Measurements from ENCODE around the gene QRSL1. TPM values are rescaled to one million over a fixed set of nuclear protein-coding genes. Genes with fewer than 3 reads are reported as not detected.

QRSL1 gene
- total and polyA plus RNA-seq, 10 of the 15 experiments (the other 5 are each of a cell fraction or from before 2014, with no cell fraction given), result 11.9 to 23.5 (median 15.5) TPM

GRCh38 chr6:106629103-106629858 lies at the start of gene QRSL1, which contains the start of gene RTN4IP1 (continued):
- no peak for TF ChIP-seq MTA3 (IDR thresholded peaks at IDR 0.05; ENCODE audit: borderline replicate concordance, low read length)
- TF ChIP-seq RB1 (IDR thresholded peaks at IDR 0.05; ENCODE audit: borderline replicate concordance), result peak; percentile 73; the same call in 1 of the 2 replicates
- TF ChIP-seq BACH1 (IDR thresholded peaks at IDR 0.05; ENCODE audit: borderline replicate concordance), result 0 out of 2 replicates have a peak, but pooled peaks have one; percentile 14
- TF ChIP-seq MTA2 (IDR thresholded peaks at IDR 0.05; ENCODE audit: low read depth), result peak; percentile 24; the same call in 1 of the 2 replicates
- 0 out of 4 replicates have a peak, but pooled peaks of 1 of the 2 experiments have one; percentile 6 for TF ChIP-seq EP300 (IDR thresholded peaks at IDR 0.05; ENCODE audit: borderline replicate concordance in 1 of 2, control insufficient read depth in 1 of 2, low read depth in 2 of 2, low read length in 2 of 2)
- TF ChIP-seq FOXM1 (IDR thresholded peaks at IDR 0.05; ENCODE audit: low read depth, low read length), result no peak
- no peak for TF ChIP-seq SREBF1 (IDR thresholded peaks at IDR 0.05; ENCODE audit: low read length)
- peak; percentile 18; the same call in 1 of the 2 replicates for TF ChIP-seq ATF7 (IDR thresholded peaks at IDR 0.05; ENCODE audit: low read depth)
- TF ChIP-seq GATAD2B (conservative IDR thresholded peaks at IDR 0.05; ENCODE audit: low read depth), result 0 out of 2 replicates have a peak, but pooled peaks have one; percentile 50
- TF ChIP-seq ZBTB40 (IDR thresholded peaks at IDR 0.05; ENCODE audit: borderline replicate concordance), result peak; percentile 18; the same call in 1 of the 2 replicates
- TF ChIP-seq, protein P1, sequence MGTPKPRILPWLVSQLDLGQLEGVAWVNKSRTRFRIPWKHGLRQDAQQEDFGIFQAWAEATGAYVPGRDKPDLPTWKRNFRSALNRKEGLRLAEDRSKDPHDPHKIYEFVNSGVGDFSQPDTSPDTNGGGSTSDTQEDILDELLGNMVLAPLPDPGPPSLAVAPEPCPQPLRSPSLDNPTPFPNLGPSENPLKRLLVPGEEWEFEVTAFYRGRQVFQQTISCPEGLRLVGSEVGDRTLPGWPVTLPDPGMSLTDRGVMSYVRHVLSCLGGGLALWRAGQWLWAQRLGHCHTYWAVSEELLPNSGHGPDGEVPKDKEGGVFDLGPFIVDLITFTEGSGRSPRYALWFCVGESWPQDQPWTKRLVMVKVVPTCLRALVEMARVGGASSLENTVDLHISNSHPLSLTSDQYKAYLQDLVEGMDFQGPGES (IDR thresholded peaks at IDR 0.05), result peak; percentile 73; the same call in 1 of the 2 replicates
- TF ChIP-seq PML (IDR thresholded peaks at IDR 0.05; ENCODE audit: low read length), result peak; percentile 81; the same call in 1 of the 2 replicates
- TF ChIP-seq SIX5 (IDR thresholded peaks at IDR 0.05; ENCODE audit: low read depth, low read length, severe bottlenecking), result peak; percentile 60
- TF ChIP-seq SP1 (IDR thresholded peaks at IDR 0.05; ENCODE audit: low read depth, low read length), result peak; percentile 93
- no peak for TF ChIP-seq ZNF24 (IDR thresholded peaks at IDR 0.05)
- TF ChIP-seq CBX5 (IDR thresholded peaks at IDR 0.05; ENCODE audit: low read depth), result 0 out of 2 replicates have a peak, but pooled peaks have one; percentile 46
- TF ChIP-seq HCFC1 (IDR thresholded peaks at IDR 0.05; ENCODE audit: low read length), result peak; percentile 72
- TF ChIP-seq POLR2A (IDR thresholded peaks at IDR 0.05; ENCODE audit: low read depth, low read length), result peak; percentile 81
- peak; percentile 62 for TF ChIP-seq RUNX3 (IDR thresholded peaks at IDR 0.05; ENCODE audit: low read length)
- peak; percentile 89 for TF ChIP-seq ASH2L (IDR thresholded peaks at IDR 0.05; ENCODE audit: borderline replicate concordance, low read depth)
- TF ChIP-seq CREM (IDR thresholded peaks at IDR 0.05; ENCODE audit: low read depth), result peak; percentile 82
- TF ChIP-seq SMAD5 (IDR thresholded peaks at IDR 0.05; ENCODE audit: low read depth), result no peak
- TF ChIP-seq, protein P2, sequence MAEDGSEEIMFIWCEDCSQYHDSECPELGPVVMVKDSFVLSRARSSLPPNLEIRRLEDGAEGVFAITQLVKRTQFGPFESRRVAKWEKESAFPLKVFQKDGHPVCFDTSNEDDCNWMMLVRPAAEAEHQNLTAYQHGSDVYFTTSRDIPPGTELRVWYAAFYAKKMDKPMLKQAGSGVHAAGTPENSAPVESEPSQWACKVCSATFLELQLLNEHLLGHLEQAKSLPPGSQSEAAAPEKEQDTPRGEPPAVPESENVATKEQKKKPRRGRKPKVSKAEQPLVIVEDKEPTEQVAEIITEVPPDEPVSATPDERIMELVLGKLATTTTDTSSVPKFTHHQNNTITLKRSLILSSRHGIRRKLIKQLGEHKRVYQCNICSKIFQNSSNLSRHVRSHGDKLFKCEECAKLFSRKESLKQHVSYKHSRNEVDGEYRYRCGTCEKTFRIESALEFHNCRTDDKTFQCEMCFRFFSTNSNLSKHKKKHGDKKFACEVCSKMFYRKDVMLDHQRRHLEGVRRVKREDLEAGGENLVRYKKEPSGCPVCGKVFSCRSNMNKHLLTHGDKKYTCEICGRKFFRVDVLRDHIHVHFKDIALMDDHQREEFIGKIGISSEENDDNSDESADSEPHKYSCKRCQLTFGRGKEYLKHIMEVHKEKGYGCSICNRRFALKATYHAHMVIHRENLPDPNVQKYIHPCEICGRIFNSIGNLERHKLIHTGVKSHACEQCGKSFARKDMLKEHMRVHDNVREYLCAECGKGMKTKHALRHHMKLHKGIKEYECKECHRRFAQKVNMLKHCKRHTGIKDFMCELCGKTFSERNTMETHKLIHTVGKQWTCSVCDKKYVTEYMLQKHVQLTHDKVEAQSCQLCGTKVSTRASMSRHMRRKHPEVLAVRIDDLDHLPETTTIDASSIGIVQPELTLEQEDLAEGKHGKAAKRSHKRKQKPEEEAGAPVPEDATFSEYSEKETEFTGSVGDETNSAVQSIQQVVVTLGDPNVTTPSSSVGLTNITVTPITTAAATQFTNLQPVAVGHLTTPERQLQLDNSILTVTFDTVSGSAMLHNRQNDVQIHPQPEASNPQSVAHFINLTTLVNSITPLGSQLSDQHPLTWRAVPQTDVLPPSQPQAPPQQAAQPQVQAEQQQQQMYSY (CRISPR knock-in tag; IDR thresholded peaks at IDR 0.05), result no peak

All from GM12878 (cell line).